H1 (cell line): ENCODE data around the gene SGCD. TPM values are rescaled to one million over a fixed set of nuclear protein-coding genes. Genes with fewer than 3 reads are reported as not detected.

Source experiments
- BACH1 ChIP-seq: IDR thresholded peaks from 2 replicates; pipeline ENCODE4 v1.6.1; 2012; ENCODE audit warnings: low read length, improper control_type of control experiment
- EP300 ChIP-seq, 2 experiments: IDR thresholded peaks; 1 replicate in 1 of 2; 2 replicates in 1 of 2; pipeline ENCODE4 v1.6.1; 2011 to 2012; ENCODE audit warnings: low read depth in 2 of 2, low read length in 2 of 2, mild to moderate bottlenecking in 2 of 2, borderline replicate concordance in 1 of 2, inconsistent platforms in 1 of 2, moderate library complexity in 1 of 2
- GTF2F1 ChIP-seq: IDR thresholded peaks from 2 replicates; pipeline ENCODE4 v1.6.1; 2012; ENCODE audit warnings: low read depth, low read length, improper control_type of control experiment, borderline replicate concordance
- JUND ChIP-seq: IDR thresholded peaks from 2 replicates; pipeline ENCODE4 v1.6.1; 2011; ENCODE audit warnings: mild to moderate bottlenecking, improper control_type of control experiment, low read length
- PHF8 ChIP-seq: fragments of 200-600 bp; sonication (generic); conservative IDR thresholded peaks from 2 replicates; pipeline ENCODE4 v1.7.1; 2012; ENCODE audit warnings: low read depth, mild to moderate bottlenecking, inconsistent platforms, low read length, moderate library complexity
- POLR2A ChIP-seq, 2 experiments: IDR thresholded peaks; 1 replicate in 1 of 2; 2 replicates in 1 of 2; pipeline ENCODE4 v1.6.1; 2011; ENCODE audit warnings: low read depth in 2 of 2, low read length in 2 of 2, mild to moderate bottlenecking in 2 of 2; ENCODE audit errors: control extremely low read depth in 1 of 2
- POU5F1 ChIP-seq: IDR thresholded peaks from 2 replicates; pipeline ENCODE4 v1.6.1; 2011; ENCODE audit warnings: low read depth, mild to moderate bottlenecking, low read length, moderate library complexity
- RBBP5 ChIP-seq: IDR thresholded peaks from 2 replicates; pipeline ENCODE4 v1.7.1; 2012; ENCODE audit warnings: low read depth, mild to moderate bottlenecking, inconsistent platforms, low read length, moderate library complexity, borderline replicate concordance
- SUZ12 ChIP-seq: fragments of 200-600 bp; sonication (generic); IDR thresholded peaks from 2 replicates; pipeline ENCODE4 v1.6.1; 2012; ENCODE audit warnings: mild to moderate bottlenecking, inconsistent platforms, low read length, moderate library complexity, mixed read lengths
- polyA plus RNA-seq, 7 experiments: library from polyadenylated mRNA; depleted of rRNA in 3 of 7; stranded (reverse) in 5 of 7; unstranded in 2 of 7; fragments of >200 nt in 5 of 7; fragments of 200-250 nt in 2 of 7; gene quantifications; 1 replicate in 5 of 7; 2 replicates in 1 of 7; 4 replicates in 1 of 7; pipeline versions ENCODE4 v1.2.1 to v1.2.3, GENCODE V29; 2011 to 2013; ENCODE audit warnings: missing spikeins in 2 of 7, mixed read lengths in 2 of 7
- total RNA-seq: library from RNA; stranded (reverse); fragmentation: NEBNext Ultra II Directional; extraction: Animal tissue kit (Norgen Biotek cat#: 25700); gene quantifications from 2 replicates; pipeline ENCODE4 v1.2.1, GENCODE V29; 2021
- TF ChIP-seq, protein P1 (sequence below): fragments of 300-600 bp; sonication (generic); IDR thresholded peaks from 2 replicates; pipeline ENCODE4 v1.7.1; 2012; ENCODE audit warnings: low read length, moderate library complexity, mild to moderate bottlenecking, inconsistent platforms; ENCODE audit not compliant: insufficient replicate concordance

Gene SGCD
- total and polyA plus RNA-seq, 2 of the 8 experiments (the other 6 are each of a cell fraction or from before 2014, with no cell fraction given) = 0.04 to 0.08 TPM

DNA sequence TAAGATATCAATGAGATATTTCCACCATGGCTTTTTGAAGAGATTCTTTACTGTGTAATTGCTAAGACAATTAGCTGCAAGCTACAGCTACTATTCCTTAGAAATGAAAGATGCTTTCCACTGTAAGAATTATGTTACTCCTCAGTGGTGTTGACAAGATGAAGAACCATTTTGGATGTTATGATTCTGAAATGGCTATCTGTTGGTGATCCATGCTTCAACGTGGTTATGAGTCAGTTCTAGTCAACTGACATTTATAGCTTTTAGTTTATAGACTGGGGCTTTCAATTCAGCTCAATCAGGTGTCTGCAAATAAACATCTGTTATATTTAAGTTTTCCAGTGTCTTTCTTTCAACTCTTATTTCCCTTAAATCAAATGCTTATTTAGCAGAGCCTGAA is 93.7 kb downstream of the SGCD start (continued):
- TF ChIP-seq, protein P1, sequence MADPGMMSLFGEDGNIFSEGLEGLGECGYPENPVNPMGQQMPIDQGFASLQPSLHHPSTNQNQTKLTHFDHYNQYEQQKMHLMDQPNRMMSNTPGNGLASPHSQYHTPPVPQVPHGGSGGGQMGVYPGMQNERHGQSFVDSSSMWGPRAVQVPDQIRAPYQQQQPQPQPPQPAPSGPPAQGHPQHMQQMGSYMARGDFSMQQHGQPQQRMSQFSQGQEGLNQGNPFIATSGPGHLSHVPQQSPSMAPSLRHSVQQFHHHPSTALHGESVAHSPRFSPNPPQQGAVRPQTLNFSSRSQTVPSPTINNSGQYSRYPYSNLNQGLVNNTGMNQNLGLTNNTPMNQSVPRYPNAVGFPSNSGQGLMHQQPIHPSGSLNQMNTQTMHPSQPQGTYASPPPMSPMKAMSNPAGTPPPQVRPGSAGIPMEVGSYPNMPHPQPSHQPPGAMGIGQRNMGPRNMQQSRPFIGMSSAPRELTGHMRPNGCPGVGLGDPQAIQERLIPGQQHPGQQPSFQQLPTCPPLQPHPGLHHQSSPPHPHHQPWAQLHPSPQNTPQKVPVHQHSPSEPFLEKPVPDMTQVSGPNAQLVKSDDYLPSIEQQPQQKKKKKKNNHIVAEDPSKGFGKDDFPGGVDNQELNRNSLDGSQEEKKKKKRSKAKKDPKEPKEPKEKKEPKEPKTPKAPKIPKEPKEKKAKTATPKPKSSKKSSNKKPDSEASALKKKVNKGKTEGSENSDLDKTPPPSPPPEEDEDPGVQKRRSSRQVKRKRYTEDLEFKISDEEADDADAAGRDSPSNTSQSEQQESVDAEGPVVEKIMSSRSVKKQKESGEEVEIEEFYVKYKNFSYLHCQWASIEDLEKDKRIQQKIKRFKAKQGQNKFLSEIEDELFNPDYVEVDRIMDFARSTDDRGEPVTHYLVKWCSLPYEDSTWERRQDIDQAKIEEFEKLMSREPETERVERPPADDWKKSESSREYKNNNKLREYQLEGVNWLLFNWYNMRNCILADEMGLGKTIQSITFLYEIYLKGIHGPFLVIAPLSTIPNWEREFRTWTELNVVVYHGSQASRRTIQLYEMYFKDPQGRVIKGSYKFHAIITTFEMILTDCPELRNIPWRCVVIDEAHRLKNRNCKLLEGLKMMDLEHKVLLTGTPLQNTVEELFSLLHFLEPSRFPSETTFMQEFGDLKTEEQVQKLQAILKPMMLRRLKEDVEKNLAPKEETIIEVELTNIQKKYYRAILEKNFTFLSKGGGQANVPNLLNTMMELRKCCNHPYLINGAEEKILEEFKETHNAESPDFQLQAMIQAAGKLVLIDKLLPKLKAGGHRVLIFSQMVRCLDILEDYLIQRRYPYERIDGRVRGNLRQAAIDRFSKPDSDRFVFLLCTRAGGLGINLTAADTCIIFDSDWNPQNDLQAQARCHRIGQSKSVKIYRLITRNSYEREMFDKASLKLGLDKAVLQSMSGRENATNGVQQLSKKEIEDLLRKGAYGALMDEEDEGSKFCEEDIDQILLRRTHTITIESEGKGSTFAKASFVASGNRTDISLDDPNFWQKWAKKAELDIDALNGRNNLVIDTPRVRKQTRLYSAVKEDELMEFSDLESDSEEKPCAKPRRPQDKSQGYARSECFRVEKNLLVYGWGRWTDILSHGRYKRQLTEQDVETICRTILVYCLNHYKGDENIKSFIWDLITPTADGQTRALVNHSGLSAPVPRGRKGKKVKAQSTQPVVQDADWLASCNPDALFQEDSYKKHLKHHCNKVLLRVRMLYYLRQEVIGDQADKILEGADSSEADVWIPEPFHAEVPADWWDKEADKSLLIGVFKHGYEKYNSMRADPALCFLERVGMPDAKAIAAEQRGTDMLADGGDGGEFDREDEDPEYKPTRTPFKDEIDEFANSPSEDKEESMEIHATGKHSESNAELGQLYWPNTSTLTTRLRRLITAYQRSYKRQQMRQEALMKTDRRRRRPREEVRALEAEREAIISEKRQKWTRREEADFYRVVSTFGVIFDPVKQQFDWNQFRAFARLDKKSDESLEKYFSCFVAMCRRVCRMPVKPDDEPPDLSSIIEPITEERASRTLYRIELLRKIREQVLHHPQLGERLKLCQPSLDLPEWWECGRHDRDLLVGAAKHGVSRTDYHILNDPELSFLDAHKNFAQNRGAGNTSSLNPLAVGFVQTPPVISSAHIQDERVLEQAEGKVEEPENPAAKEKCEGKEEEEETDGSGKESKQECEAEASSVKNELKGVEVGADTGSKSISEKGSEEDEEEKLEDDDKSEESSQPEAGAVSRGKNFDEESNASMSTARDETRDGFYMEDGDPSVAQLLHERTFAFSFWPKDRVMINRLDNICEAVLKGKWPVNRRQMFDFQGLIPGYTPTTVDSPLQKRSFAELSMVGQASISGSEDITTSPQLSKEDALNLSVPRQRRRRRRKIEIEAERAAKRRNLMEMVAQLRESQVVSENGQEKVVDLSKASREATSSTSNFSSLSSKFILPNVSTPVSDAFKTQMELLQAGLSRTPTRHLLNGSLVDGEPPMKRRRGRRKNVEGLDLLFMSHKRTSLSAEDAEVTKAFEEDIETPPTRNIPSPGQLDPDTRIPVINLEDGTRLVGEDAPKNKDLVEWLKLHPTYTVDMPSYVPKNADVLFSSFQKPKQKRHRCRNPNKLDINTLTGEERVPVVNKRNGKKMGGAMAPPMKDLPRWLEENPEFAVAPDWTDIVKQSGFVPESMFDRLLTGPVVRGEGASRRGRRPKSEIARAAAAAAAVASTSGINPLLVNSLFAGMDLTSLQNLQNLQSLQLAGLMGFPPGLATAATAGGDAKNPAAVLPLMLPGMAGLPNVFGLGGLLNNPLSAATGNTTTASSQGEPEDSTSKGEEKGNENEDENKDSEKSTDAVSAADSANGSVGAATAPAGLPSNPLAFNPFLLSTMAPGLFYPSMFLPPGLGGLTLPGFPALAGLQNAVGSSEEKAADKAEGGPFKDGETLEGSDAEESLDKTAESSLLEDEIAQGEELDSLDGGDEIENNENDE = no peak
- TF ChIP-seq EP300 (IDR thresholded peaks at IDR 0.05; ENCODE audit: borderline replicate concordance in 1 of 2, low read depth in 2 of 2, low read length in 2 of 2) (no peak), BACH1 (no peak), JUND (no peak), POLR2A (IDR thresholded peaks at IDR 0.05; ENCODE audit: control extremely low read depth in 1 of 2, low read depth in 2 of 2, low read length in 2 of 2) (no peak), RBBP5 (no peak), PHF8 (no peak), POU5F1 (no peak), SUZ12 (no peak), GTF2F1 (no peak)
